Lower lobe of right lung (tissue), 2 donors: ENCODE measurements around the gene ABHD4. TPM values are rescaled to one million over a fixed set of nuclear protein-coding genes. Genes with fewer than 3 reads are reported as not detected.
"Not testable (repeated sequence)": the region's sequence is repeated elsewhere in the genome, so short reads cannot be mapped to it uniquely, and the experiment has no call there.

Experiments used
- ATAC-seq, 2 donors: fragments of 200-7000 bp; cut with Tn5 transposase; one replicate each; pipeline ENCODE4 v1.9.1; 2020 to 2022; ENCODE audit warnings: mild to moderate bottlenecking in 2 of 2, moderate library complexity in 2 of 2
- DNase-seq: peaks from one replicate; pipeline ENCODE4 v3.0.0-alpha.2; 2020
- H3K27ac ChIP-seq: fragments of 200-600 bp; one replicate; pipeline ENCODE4 v1.8.0; 2022
- H3K27me3 ChIP-seq: fragments of 200-600 bp; one replicate; pipeline ENCODE4 v1.8.0; 2022; ENCODE audit warnings: low read depth
- H3K36me3 ChIP-seq: fragments of 200-600 bp; one replicate; pipeline ENCODE4 v1.8.0; 2022; ENCODE audit warnings: mild to moderate bottlenecking
- H3K4me1 ChIP-seq: fragments of 200-600 bp; one replicate; pipeline ENCODE4 v1.8.0; 2022
- H3K4me3 ChIP-seq: fragments of 200-600 bp; one replicate; pipeline ENCODE4 v1.8.0; 2022; ENCODE audit warnings: mild to moderate bottlenecking
- H3K9me3 ChIP-seq: fragments of 200-600 bp; one replicate; pipeline ENCODE4 v1.8.0; 2022
- CTCF ChIP-seq: fragments of 200-600 bp; IDR thresholded peaks from one replicate; pipeline ENCODE4 v1.8.0; 2022; ENCODE audit warnings: antibody characterized with exemption, mild to moderate bottlenecking
- intact Hi-C: fragments of 100-400 bp; cut with DNase I; formaldehyde crosslinking; loops from one replicate; pipeline ENCODE4 v1.11.0; 2022
- total RNA-seq: library from RNA; stranded (reverse); fragmentation: NEBNext Ultra II Directional; extraction: Animal tissue kit (Norgen Biotek cat#: 25700); gene quantifications from one replicate; pipeline ENCODE4 v1.2.1, GENCODE V29; 2021
- donor health status: DM: no; HTN: yes; CAD: no; lungs with severe emphysema.

The ABHD4 gene
- total RNA-seq, 1 donor from 2014 or later = 28.5 TPM

- peaks cover 40% of the 10 kb centered on the region for H3K4me1 ChIP-seq
- H3K9me3 ChIP-seq = no peaks in the 10 kb centered on the region
- no peak overlapping the region for H3K27ac ChIP-seq
- H3K36me3 ChIP-seq = no peaks in the 10 kb centered on the region
- H3K4me3 ChIP-seq = no peak overlapping the region
- DNase-seq (no peak), ATAC-seq (no peak)
- intact Hi-C loops = no loop called here
- H3K27me3 ChIP-seq = no peaks in the 10 kb centered on the region
- TF ChIP-seq CTCF = no peak
Measured at GRCh38 chr14:22552001-22552826, 45.9 kb upstream of the ABHD4 start.

GRCh38 chr14:22552827-22553076 is 45.3 kb upstream of the ABHD4 start:
- Histone ChIP-seq H3K9me3 (no peaks in the 10 kb centered on the region), H3K27me3 (no peaks in the 10 kb centered on the region), H3K4me3 (no peak overlapping the region), H3K4me1 (peaks cover 43% of the 10 kb centered on the region), H3K36me3 (no peaks in the 10 kb centered on the region), H3K27ac (no peak overlapping the region)
- no peak for TF ChIP-seq CTCF
- no peak for DNase-seq
- intact Hi-C loops = no loop called here
- no peak for ATAC-seq

- TF ChIP-seq CTCF = no peak
- no peak overlapping the region for H3K4me3 ChIP-seq
Measured at GRCh38 chr14:22553445-22553844, 44.7 kb upstream of the ABHD4 start.

GRCh38 chr14:22553861-22554497 is 44.1 kb upstream of the ABHD4 start:
- not testable (repeated sequence) for DNase-seq

More at GRCh38 chr14:22553445-22553844, 44.7 kb upstream of the ABHD4 start:
- Histone ChIP-seq H3K36me3 (no peaks in the 10 kb centered on the region), H3K4me1 (peaks cover 43% of the 10 kb centered on the region), H3K27me3 (no peaks in the 10 kb centered on the region), H3K9me3 (no peaks in the 10 kb centered on the region), H3K27ac (peak overlapping the region; percentile 31)
- DNase-seq (no peak), ATAC-seq (no peak)
- intact Hi-C loops = no loop called here

GRCh38 chr14:22554498-22555383 is 43.4 kb upstream of the ABHD4 start:
- H3K4me1 ChIP-seq = peaks cover 56% of the 10 kb centered on the region
- TF ChIP-seq CTCF = no peak
- intact Hi-C loops = no loop called here

More at GRCh38 chr14:22553861-22554497, 44.1 kb upstream of the ABHD4 start:
- H3K27ac ChIP-seq = peak overlapping the region; percentile 31
- H3K4me3 ChIP-seq, H3K9me3 ChIP-seq, H3K36me3 ChIP-seq, H3K27me3 ChIP-seq, ATAC-seq, intact Hi-C loops: not testable (repeated sequence)
- H3K4me1 ChIP-seq = peaks cover 49% of the 10 kb centered on the region

More at GRCh38 chr14:22554498-22555383, 43.4 kb upstream of the ABHD4 start:
- Histone ChIP-seq H3K9me3 (no peaks in the 10 kb centered on the region), H3K4me3 (no peak overlapping the region), H3K36me3 (no peaks in the 10 kb centered on the region), H3K27ac (no peak overlapping the region), H3K27me3 (no peaks in the 10 kb centered on the region)
- no peak for DNase-seq
- no peak for ATAC-seq
